CD4-positive, alpha-beta T cell (primary cell): ENCODE data around the gene MLLT10. TPM values are rescaled to one million over a fixed set of nuclear protein-coding genes. Genes with fewer than 3 reads are reported as not detected.

ENCODE experiments used
- ATAC-seq: fragments of 200-7000 bp; cut with Tn5 transposase; one replicate; pipeline ENCODE4 v1.10.0; 2022; ENCODE audit warnings: mild to moderate bottlenecking; ENCODE audit not compliant: poor library complexity
- CTCF ChIA-PET: fragments of 350-600 bp; sonication (Branson Sonifier 250); formaldehyde crosslinking; loops from one replicate; lab custom pipeline; 2021; ENCODE audit warnings: antibody characterized with exemption, inconsistent platforms; lab: Charles Lee
- POLR2A ChIA-PET: fragments of 350-600 bp; sonication (Branson Sonifier 250); formaldehyde crosslinking; loops from one replicate; lab custom pipeline; 2021; ENCODE audit warnings: antibody characterized with exemption, inconsistent platforms; lab: Charles Lee
- DNase-seq, 14 experiments: peaks; one replicate each; pipeline ENCODE4 v3.0.0-alpha.2; 2013 to 2020; ENCODE audit warnings: mixed read lengths in 2 of 14
- H3K27ac ChIP-seq, 2 donors: one replicate each; pipeline versions ENCODE4 v1.5.1 to v1.7.0; 2013; ENCODE audit warnings: low read length in 2 of 2, low read depth in 1 of 2, mild to moderate bottlenecking in 1 of 2
- H3K27me3 ChIP-seq, 2 experiments: 1 replicate in 1 of 2; 2 replicates in 1 of 2; pipeline versions ENCODE4 v1.6.1 to v1.7.0; 2013; ENCODE audit warnings: low read length in 2 of 2, control low read depth in 1 of 2, mild to moderate bottlenecking in 1 of 2, moderate library complexity in 1 of 2; ENCODE audit not compliant: insufficient read depth in 2 of 2, control insufficient read depth in 1 of 2
- H3K36me3 ChIP-seq: one replicate; pipeline ENCODE4 v1.6.1; 2013; ENCODE audit warnings: low read length, control low read depth; ENCODE audit not compliant: insufficient read depth
- H3K4me1 ChIP-seq: one replicate; pipeline ENCODE4 v1.6.1; 2013; ENCODE audit warnings: low read length, control low read depth; ENCODE audit not compliant: insufficient read depth
- H3K4me3 ChIP-seq: one replicate; pipeline ENCODE4 v1.5.1; 2013; ENCODE audit warnings: mild to moderate bottlenecking, low read length, moderate library complexity
- H3K9me3 ChIP-seq, 2 experiments: 1 replicate in 1 of 2; 2 replicates in 1 of 2; pipeline versions ENCODE4 v1.6.1 to v1.7.0; 2013; ENCODE audit warnings: low read length in 2 of 2, mild to moderate bottlenecking in 2 of 2, control low read depth in 1 of 2, moderate library complexity in 1 of 2; ENCODE audit not compliant: control insufficient read depth in 1 of 2, insufficient read depth in 1 of 2
- H3K27ac Mint-ChIP-seq: one replicate; pipeline ENCODE4 v1.8.0; 2020; ENCODE audit warnings: mixed read lengths
- H3K27me3 Mint-ChIP-seq: one replicate; pipeline ENCODE4 v1.8.0; 2021; ENCODE audit warnings: mixed read lengths
- H3K36me3 Mint-ChIP-seq: one replicate; pipeline ENCODE4 v1.8.0; 2021; ENCODE audit warnings: low read depth, mixed read lengths
- H3K4me1 Mint-ChIP-seq: one replicate; pipeline ENCODE4 v1.8.0; 2021; ENCODE audit warnings: low read depth, mixed read lengths
- H3K4me3 Mint-ChIP-seq: one replicate; pipeline ENCODE4 v1.8.0; 2020; ENCODE audit warnings: mild to moderate bottlenecking, mixed read lengths
- H3K9me3 Mint-ChIP-seq: one replicate; pipeline ENCODE4 v1.8.0; 2020; ENCODE audit warnings: mixed read lengths
- intact Hi-C, 2 experiments: fragments of 100-400 bp; cut with DNase I in 1 of 2; cut with micrococcal nuclease in 1 of 2; formaldehyde crosslinking; loops; one replicate each; pipeline versions ENCODE4 v1.15.1 to v1.9.0; 2023 to 2025; cut with DNase I, micrococcal nuclease
- total RNA-seq, 174 experiments: library from RNA in 2 of 174; stranded (reverse) in 2 of 174; gene quantifications; one replicate each; pipeline ENCODE4 v1.2.3 and lab custom pipeline; 2021 to 2026
- TF ChIP-seq, protein P1 (sequence below): fragments of 200-600 bp; IDR thresholded peaks from one replicate; pipeline ENCODE4 v1.8.0; 2022; ENCODE audit warnings: antibody characterized with exemption, mild to moderate bottlenecking

Gene MLLT10
- total RNA-seq, 2 experiments from 2014 or later, result 46.0 to 64.1 TPM

DNA sequence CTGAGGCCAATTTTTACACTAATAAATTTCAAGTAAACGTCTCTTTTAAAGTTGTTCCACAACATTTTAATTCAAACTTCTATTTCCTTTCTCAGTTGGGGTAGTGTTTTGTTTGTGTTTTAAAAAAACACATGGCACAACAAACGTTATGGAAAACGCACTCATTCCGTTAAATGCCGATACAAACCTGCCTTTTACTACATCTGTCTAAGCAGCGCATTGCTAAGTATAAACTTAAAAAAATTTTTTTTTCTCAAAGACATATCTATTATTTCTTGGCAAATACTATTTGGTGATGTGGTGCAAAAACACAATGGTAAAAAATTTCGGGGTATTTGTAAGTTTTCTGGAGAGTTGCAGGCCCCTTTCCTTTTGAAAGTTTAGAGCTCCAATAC, 9.9 kb upstream of the MLLT10 start:
- no peak overlapping the region for H3K27ac ChIP-seq
- peaks cover 51% of the 10 kb centered on the region for H3K4me1 Mint-ChIP-seq
- CTCF ChIA-PET, result no interaction called here
- DNase-seq, result no peak
- no peak overlapping the region for H3K4me3 Mint-ChIP-seq
- POLR2A ChIA-PET, result interaction anchor here (0.7 to 2.1 kb wide), 2 partner anchors 405 to 792 kb away, joined by 3 to 12 read pairs; partner anchors contain the start of gene COMMD3
- H3K27ac Mint-ChIP-seq, result no peak overlapping the region
- H3K27me3 ChIP-seq, result peaks cover 15 to 38% of the 10 kb centered on the region in 2 experiments
- H3K27me3 Mint-ChIP-seq, result peaks cover 50% of the 10 kb centered on the region
- no peaks in the 10 kb centered on the region for H3K9me3 ChIP-seq
- no peak for ATAC-seq
- no peak overlapping the region for H3K4me3 ChIP-seq
- H3K4me1 ChIP-seq, result peaks cover 35% of the 10 kb centered on the region
- H3K36me3 Mint-ChIP-seq, result peaks cover 10% of the 10 kb centered on the region
- TF ChIP-seq, protein P1, sequence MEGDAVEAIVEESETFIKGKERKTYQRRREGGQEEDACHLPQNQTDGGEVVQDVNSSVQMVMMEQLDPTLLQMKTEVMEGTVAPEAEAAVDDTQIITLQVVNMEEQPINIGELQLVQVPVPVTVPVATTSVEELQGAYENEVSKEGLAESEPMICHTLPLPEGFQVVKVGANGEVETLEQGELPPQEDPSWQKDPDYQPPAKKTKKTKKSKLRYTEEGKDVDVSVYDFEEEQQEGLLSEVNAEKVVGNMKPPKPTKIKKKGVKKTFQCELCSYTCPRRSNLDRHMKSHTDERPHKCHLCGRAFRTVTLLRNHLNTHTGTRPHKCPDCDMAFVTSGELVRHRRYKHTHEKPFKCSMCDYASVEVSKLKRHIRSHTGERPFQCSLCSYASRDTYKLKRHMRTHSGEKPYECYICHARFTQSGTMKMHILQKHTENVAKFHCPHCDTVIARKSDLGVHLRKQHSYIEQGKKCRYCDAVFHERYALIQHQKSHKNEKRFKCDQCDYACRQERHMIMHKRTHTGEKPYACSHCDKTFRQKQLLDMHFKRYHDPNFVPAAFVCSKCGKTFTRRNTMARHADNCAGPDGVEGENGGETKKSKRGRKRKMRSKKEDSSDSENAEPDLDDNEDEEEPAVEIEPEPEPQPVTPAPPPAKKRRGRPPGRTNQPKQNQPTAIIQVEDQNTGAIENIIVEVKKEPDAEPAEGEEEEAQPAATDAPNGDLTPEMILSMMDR, result no peak
- intact Hi-C loops, result loop anchor here (10.0 kb wide), 3 partner anchors 221 to 1911 kb away; partner anchors contain the start of gene OTUD1 (in 1 of the 2)
- no peaks in the 10 kb centered on the region for H3K36me3 ChIP-seq
- H3K9me3 Mint-ChIP-seq, result no peaks in the 10 kb centered on the region

DNA sequence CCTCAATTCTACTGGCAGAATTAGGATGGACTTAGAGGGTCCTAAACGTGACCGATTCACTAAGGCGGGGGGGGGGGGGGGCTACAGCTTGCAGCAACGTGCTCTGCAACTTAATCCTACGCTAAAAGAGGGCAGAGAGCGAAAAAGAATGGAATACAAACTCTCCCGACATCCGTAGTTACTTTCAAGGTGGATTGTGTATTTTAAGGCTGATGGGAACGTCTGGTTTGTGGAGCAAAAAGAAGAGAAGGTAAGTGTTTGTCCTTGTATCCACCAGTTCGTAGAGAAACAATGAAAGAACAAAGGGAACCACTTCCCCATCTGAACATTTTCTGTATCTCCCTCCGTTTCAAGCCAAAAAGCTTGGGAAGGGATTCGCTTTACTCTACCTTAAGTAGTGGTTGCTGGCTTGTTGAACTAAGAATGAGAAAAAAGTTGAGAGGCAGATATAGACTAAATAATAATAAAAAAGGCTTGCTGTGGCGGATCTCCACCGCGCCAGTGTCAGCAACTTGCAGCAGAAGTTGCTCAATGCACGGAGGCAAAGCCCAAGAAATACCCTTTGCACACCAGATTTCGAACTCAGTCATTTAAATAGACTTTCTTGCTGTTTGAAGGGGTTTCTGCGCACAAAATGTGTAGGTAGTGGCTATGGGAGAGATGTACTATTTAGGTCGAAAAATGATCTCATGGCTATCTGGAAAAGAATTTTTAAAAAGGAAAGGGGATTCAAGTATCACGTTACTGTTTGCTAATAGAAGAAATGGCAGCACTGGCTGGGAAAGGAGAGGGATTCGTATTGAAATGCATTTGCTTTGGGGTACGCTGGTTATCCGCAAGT, 9.3 kb upstream of the MLLT10 start:
- Mint-ChIP-seq H3K36me3 (peaks cover 10% of the 10 kb centered on the region), H3K4me3 (peak overlapping the region; percentile 97), H3K27me3 (peaks cover 44% of the 10 kb centered on the region), H3K4me1 (peaks cover 45% of the 10 kb centered on the region), H3K9me3 (no peaks in the 10 kb centered on the region), H3K27ac (peak overlapping the region; percentile 86)
- Histone ChIP-seq H3K4me3 (peak overlapping the region; percentile 80), H3K4me1 (peaks cover 29% of the 10 kb centered on the region), H3K9me3 (no peaks in the 10 kb centered on the region), H3K36me3 (no peaks in the 10 kb centered on the region), H3K27ac (no peak overlapping the region), H3K27me3 (peaks cover 9 to 32% of the 10 kb centered on the region in 2 experiments)
- ATAC-seq (no peak), DNase-seq (peak in 3 of 14 experiments; percentile 21 to 47 (median 37))
- intact Hi-C loops, result loop anchor here (1.0 to 10.0 kb wide), 6 partner anchors 8 to 1910 kb away; partner anchors contain the start of genes COMMD3 (in 1 of the 2), MLLT10 (in 1 of the 2) and OTUD1 (in 1 of the 2)
- TF ChIP-seq, protein P1, result no peak
- ChIA-PET POLR2A (interaction anchor here (1.0 to 3.2 kb wide), 9 partner anchors 9 to 912 kb away, joined by 3 to 40 read pairs (median 4); partner anchors contain the start of genes COMMD3, MLLT10 and SPAG6), CTCF (interaction anchor here (0.6 to 1.4 kb wide), 3 partner anchors 24 to 222 kb away, joined by 3 to 4 read pairs (median 3); no protein-coding TSS in a partner anchor)

DNA sequence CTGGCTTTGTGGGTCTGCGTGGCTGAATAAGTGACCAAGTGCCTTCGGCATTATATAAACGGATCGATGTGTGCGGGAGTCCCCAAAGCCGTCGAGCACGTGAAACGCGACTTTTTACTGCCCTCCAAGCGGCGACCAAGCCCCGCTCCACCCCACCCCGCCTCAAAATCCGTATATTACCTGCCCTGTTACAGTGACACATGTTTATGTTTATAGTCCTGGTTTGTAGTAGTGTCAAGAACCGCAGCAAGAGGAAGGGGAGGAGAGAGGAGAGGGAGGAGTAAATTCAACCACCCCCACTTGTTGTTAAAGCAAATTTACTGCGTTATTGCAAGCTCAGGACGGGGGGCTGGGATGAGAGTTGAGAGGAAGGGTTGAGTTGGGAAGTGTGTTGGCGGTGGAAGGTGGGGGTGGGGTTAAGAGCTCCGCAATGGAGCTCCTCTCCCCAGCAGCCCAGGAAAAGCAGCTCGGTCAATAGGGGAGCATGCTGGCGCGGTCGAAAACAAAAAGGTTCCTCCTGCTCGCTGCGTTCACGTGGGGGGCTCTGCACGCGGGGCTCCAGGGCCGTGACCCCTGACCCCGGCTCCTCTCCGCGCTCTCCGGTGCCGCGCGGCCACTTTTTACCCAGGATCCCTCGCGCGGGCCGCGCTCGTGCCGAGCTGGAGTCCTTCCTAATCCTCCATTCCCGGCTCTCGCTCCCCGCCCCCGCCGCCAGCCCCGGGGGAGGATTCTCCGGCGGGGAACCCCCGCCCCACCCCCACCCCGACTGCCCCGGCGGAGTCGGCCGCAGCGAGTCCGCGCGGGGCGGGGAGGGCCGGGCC, 8.5 kb upstream of the MLLT10 start, which contains the start of gene SKIDA1:
Gene SKIDA1 (minus strand): TSS at position 316 of the 821 bp plus-strand sequence. CDS start 7,860 bp downstream, outside the sequence.
- intact Hi-C loops, result loop anchor here (1.0 to 10.0 kb wide), 6 partner anchors 9 to 1909 kb away; partner anchors contain the start of genes COMMD3 (in 1 of the 2), MLLT10 (in 1 of the 2) and OTUD1 (in 1 of the 2)
- Histone ChIP-seq H3K36me3 (no peaks in the 10 kb centered on the region), H3K4me1 (peaks cover 25% of the 10 kb centered on the region), H3K4me3 (peak within 1 kb of the TSS; percentile 80), H3K9me3 (no peaks in the 10 kb centered on the region), H3K27me3 (peaks cover 5 to 26% of the 10 kb centered on the region in 2 experiments), H3K27ac (peak within 1 kb of the TSS; percentile 61 to 66)
- peak in 13 of 14 experiments; percentile 33 to 83 (median 50) for DNase-seq
- CTCF ChIA-PET, result interaction anchor here (0.6 to 1.4 kb wide), 3 partner anchors 23 to 221 kb away, joined by 3 to 4 read pairs (median 3); no protein-coding TSS in a partner anchor
- peaks cover 37% of the 10 kb centered on the region for H3K4me1 Mint-ChIP-seq
- peaks cover 36% of the 10 kb centered on the region for H3K27me3 Mint-ChIP-seq
- TF ChIP-seq, protein P1, result no peak
- peak; percentile 79 for ATAC-seq
- H3K36me3 Mint-ChIP-seq, result peaks cover 10% of the 10 kb centered on the region
- H3K4me3 Mint-ChIP-seq, result peak within 1 kb of the TSS; percentile 98
- no peaks in the 10 kb centered on the region for H3K9me3 Mint-ChIP-seq
- POLR2A ChIA-PET, result interaction anchor here (0.6 to 3.3 kb wide), 15 partner anchors 7 to 1105 kb away, joined by 3 to 40 read pairs (median 4); partner anchors contain the start of genes COMMD3, MLLT10 and SPAG6
- H3K27ac Mint-ChIP-seq, result peak within 1 kb of the TSS; percentile 86
